HEK293 (cell line): ENCODE results near the gene PAF1.

Experiments
- GLI2 ChIP-seq: fragments of 450-650 bp; formaldehyde crosslinking; IDR thresholded peaks from 2 replicates; pipeline ENCODE4; 2017; ENCODE audit warnings: missing biosample characterization, missing genetic modification characterization, low read depth, borderline replicate concordance
- YY1 ChIP-seq: fragments of 450-650 bp; formaldehyde crosslinking; IDR thresholded peaks from 2 replicates; pipeline ENCODE4 v1.5.1; 2018; ENCODE audit warnings: missing biosample characterization, missing genetic modification characterization
- ZNF169 ChIP-seq: fragments of 450-650 bp; formaldehyde crosslinking; IDR thresholded peaks from 2 replicates; pipeline ENCODE4 v1.5.1; 2016; ENCODE audit warnings: missing biosample characterization, missing genetic modification characterization
- ZNF274 ChIP-seq, 2 experiments: fragments of 200-500 bp in 1 of 2; fragments of 450-650 bp in 1 of 2; sonication (Bioruptor generic) in 1 of 2; formaldehyde crosslinking in 1 of 2; IDR thresholded peaks; 2 replicates each; pipeline versions ENCODE4 v1.5.1 to v1.6.1; 2014 to 2016; ENCODE audit warnings: borderline replicate concordance in 1 of 2, inconsistent platforms in 1 of 2, low read length in 1 of 2, missing biosample characterization in 1 of 2, missing genetic modification characterization in 1 of 2
- ZNF530 ChIP-seq: fragments of 450-650 bp; formaldehyde crosslinking; IDR thresholded peaks from 2 replicates; pipeline ENCODE4 v1.5.1; 2016; ENCODE audit warnings: low read depth, missing biosample characterization, missing genetic modification characterization
- ZNF629 ChIP-seq: fragments of 450-650 bp; formaldehyde crosslinking; IDR thresholded peaks from 2 replicates; pipeline ENCODE4 v1.5.1; 2017; ENCODE audit warnings: missing biosample characterization, missing genetic modification characterization
- TF ChIP-seq, protein P1 (sequence below): fragments of 450-650 bp; formaldehyde crosslinking; IDR thresholded peaks from 2 replicates; pipeline ENCODE4 v1.5.1; 2016; ENCODE audit warnings: missing biosample characterization, missing genetic modification characterization

DNA sequence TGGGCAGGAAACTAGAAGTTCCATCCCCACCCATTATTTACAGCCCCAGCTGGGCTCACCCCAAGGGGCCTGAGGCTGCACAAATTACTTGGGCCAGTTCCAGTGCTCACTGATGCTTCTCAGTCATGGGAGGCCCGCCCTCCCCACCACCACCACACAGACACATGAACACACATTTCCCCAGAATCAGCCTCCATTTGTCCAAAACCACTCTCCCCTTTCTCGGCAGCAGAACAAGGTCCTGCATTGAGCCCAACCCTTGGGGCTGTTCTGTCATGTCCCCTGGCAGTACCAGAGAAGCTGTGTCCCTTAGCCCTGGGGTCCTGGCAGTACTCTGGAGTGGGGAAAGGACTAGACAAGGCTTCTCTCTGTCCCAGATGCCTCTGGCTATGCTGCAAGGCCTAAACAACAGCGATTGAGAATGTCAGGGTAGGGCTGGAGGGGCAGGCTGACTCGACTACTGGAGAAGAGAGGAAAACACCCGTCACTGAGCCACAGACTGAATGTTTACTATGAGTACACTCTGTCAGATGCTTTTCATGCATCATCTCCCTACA lies 26.9 kb downstream of the PAF1 start:
- TF ChIP-seq, protein P1, sequence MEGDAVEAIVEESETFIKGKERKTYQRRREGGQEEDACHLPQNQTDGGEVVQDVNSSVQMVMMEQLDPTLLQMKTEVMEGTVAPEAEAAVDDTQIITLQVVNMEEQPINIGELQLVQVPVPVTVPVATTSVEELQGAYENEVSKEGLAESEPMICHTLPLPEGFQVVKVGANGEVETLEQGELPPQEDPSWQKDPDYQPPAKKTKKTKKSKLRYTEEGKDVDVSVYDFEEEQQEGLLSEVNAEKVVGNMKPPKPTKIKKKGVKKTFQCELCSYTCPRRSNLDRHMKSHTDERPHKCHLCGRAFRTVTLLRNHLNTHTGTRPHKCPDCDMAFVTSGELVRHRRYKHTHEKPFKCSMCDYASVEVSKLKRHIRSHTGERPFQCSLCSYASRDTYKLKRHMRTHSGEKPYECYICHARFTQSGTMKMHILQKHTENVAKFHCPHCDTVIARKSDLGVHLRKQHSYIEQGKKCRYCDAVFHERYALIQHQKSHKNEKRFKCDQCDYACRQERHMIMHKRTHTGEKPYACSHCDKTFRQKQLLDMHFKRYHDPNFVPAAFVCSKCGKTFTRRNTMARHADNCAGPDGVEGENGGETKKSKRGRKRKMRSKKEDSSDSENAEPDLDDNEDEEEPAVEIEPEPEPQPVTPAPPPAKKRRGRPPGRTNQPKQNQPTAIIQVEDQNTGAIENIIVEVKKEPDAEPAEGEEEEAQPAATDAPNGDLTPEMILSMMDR (tag by site-specific recombination): no peak
- TF ChIP-seq ZNF530 (no peak), ZNF274 (IDR thresholded peaks at IDR 0.05; ENCODE audit: low read length) (no peak), ZNF274 (tag by site-specific recombination; IDR thresholded peaks at IDR 0.05; ENCODE audit: borderline replicate concordance) (no peak), ZNF629 (tag by site-specific recombination) (no peak), ZNF169 (tag by site-specific recombination) (no peak), YY1 (no peak), GLI2 (tag by site-specific recombination) (no peak)
